ENCODE measurements around the gene OR1J2. TPM values are rescaled to one million over a fixed set of nuclear protein-coding genes. Genes with fewer than 3 reads are reported as not detected.
"Not testable (repeated sequence)": the region's sequence is repeated elsewhere in the genome, so short reads cannot be mapped to it uniquely, and the experiment has no call there.

The OR1J2 gene
- total and polyA plus RNA-seq, 2 of the 8 experiments (the other 6 are each of a cell fraction or from before 2014, with no cell fraction given): not detected

DNA sequence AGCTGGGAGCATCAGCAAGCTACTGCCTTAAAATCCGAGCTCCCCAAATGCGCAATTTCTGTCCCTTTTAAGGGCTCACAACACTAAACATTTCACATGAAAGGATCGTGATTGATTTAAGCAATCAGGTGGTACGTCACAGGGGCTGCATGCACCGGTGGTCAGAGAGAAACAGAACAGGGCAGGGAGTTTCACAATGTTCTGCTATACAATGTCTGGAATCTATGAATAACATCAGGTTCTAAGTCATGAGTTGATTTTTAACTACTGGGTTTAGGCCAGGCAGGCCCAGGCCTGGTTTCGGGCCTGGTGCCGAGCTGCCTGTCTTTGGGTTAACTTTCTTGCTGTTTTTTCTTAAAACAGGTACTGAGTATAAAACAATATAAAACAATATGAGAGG, 26.5 kb downstream of the OR1J2 start:
- H3K23ac ChIP-seq (ENCODE audit: insufficient read length); H3K18ac ChIP-seq (ENCODE audit: extremely low read depth, low read length); H3K79me1 ChIP-seq (ENCODE audit: low read depth, low read length); H3K4me3 ChIP-seq (ENCODE audit: extremely low read depth in 1 of 4, insufficient read depth in 2 of 4, low read depth in 3 of 4, low read length in 4 of 4); H4K20me1 ChIP-seq (replicated peaks in 1 of 2; ENCODE audit: control insufficient read depth in 1 of 2, insufficient read depth in 2 of 2, low read length in 2 of 2); H3K4ac ChIP-seq (replicated peaks; ENCODE audit: insufficient read length, low read depth, low read length); H2BK12ac ChIP-seq (ENCODE audit: low read depth, low read length); H2BK15ac ChIP-seq (ENCODE audit: low read length); H4K8ac ChIP-seq (ENCODE audit: extremely low read depth, insufficient read depth, low read length); H2AFZ ChIP-seq (ENCODE audit: low read length); H3K36me3 ChIP-seq (ENCODE audit: control insufficient read depth in 2 of 4, insufficient read depth in 4 of 4, low read length in 3 of 4); H4K91ac ChIP-seq (replicated peaks; ENCODE audit: insufficient read length, low read length); H2BK120ac ChIP-seq (replicated peaks; ENCODE audit: low read depth, low read length); DNase-seq (ENCODE audit: low read depth in 1 of 2, low spot score in 2 of 2); H2BK5ac ChIP-seq (ENCODE audit: low read depth, low read length); H3K14ac ChIP-seq (ENCODE audit: insufficient read length); H3K27me3 ChIP-seq (replicated peaks in 1 of 4; ENCODE audit: control insufficient read depth in 3 of 4, extremely low read depth in 1 of 4, insufficient read depth in 3 of 4, low read length in 3 of 4); H2AK5ac ChIP-seq (ENCODE audit: low read depth, low read length); CTCF ChIA-PET (ENCODE audit: partially characterized antibody); H2BK20ac ChIP-seq (ENCODE audit: low read length); FAIRE-seq; H3K9ac ChIP-seq (replicated peaks in 1 of 4; ENCODE audit: extremely low read depth in 1 of 4, low read depth in 3 of 4, low read length in 3 of 4); H3K56ac ChIP-seq (replicated peaks; ENCODE audit: insufficient read length, low read depth, low read length); H4K5ac ChIP-seq (ENCODE audit: insufficient read length, low read depth, low read length); H3K79me2 ChIP-seq (ENCODE audit: control insufficient read depth in 1 of 2, insufficient read depth in 2 of 2, low read length in 2 of 2); H3K4me1 ChIP-seq (replicated peaks in 1 of 4; ENCODE audit: control insufficient read depth in 3 of 4, insufficient read depth in 4 of 4, low read length in 3 of 4); POLR2A ChIA-PET (ENCODE audit: partially characterized antibody); H3K27ac ChIP-seq (ENCODE audit: low read depth, low read length); H3K4me2 ChIP-seq (ENCODE audit: insufficient read depth in 1 of 2, low read depth in 2 of 2, low read length in 2 of 2); H3K23me2 ChIP-seq (ENCODE audit: low read depth, low read length): not testable (repeated sequence)
- 79% methylated on average over 7 of the region's 7 CpGs; no CpG with 5 or more reads in 1 of the 2 experiments for WGBS, 2 experiments (ENCODE audit: extremely low coverage in 1 of 2, insufficient coverage in 1 of 2, insufficient read length in 1 of 2, insufficient replicate concordance in 2 of 2, low coverage in 1 of 2, low lambda C conversion rate in 2 of 2, missing lambda C conversion rate in 1 of 2)
- H3K9me3 ChIP-seq (ENCODE audit: insufficient read depth in 2 of 2, low read depth in 1 of 2, low read length in 1 of 2): peaks cover 21 to 44% of the 10 kb centered on the region in 2 experiments

Measured in H1 (cell line).